Measurements from ENCODE around the gene MYO18A.

DNA sequence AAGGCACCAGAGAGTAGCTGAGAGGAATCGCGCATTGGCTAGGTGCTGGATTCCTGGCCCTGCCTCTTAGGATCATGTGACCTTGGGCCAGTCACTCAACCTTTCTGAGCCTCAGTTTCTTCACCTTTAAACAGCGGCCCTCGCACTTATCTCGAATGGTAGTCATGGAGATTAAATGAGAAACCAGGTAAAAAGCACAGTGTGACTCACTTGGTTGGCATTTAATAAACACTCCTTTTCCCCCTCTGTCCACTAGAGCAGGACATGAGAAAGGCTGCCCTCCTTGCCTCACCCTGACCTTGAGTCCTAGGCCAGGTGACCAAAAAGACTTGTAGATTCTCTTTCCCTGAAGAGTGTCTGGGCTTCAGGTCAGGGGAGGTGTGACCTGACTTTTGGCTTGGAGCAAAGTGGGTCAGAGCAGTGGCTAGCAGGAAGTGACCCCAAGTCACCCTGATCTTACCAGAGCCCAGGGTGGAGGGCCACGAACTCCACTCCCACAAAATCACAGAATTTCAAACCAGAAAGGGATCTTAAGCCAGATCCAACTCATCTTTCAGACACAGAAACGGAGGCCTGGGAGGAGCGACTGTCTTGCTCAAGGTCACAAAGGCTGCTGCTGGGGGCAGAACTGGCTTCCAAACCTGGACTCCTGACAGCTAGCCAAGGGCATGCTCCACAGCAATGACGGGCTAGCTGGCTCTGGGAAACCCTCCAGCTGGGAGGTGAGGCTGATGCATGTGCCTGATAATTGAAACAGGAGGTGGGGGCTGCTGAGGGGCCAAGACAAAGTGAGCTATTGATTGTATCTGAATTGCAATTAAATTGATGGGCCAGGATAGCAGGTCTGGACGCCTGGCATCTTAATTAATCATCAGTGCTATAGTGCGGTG is 72.0 kb downstream of the MYO18A start:
- TF ChIP-seq, protein P1, sequence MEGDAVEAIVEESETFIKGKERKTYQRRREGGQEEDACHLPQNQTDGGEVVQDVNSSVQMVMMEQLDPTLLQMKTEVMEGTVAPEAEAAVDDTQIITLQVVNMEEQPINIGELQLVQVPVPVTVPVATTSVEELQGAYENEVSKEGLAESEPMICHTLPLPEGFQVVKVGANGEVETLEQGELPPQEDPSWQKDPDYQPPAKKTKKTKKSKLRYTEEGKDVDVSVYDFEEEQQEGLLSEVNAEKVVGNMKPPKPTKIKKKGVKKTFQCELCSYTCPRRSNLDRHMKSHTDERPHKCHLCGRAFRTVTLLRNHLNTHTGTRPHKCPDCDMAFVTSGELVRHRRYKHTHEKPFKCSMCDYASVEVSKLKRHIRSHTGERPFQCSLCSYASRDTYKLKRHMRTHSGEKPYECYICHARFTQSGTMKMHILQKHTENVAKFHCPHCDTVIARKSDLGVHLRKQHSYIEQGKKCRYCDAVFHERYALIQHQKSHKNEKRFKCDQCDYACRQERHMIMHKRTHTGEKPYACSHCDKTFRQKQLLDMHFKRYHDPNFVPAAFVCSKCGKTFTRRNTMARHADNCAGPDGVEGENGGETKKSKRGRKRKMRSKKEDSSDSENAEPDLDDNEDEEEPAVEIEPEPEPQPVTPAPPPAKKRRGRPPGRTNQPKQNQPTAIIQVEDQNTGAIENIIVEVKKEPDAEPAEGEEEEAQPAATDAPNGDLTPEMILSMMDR (IDR thresholded peaks at IDR 0.05 in 4 of 5, conservative IDR thresholded peaks at IDR 0.05 in 1 of 5): no peak
- TF ChIP-seq POLR2A (IDR thresholded peaks at IDR 0.05): no peak

All from gastrocnemius medialis (tissue), 4 donors.